ENCODE results near the gene TSPAN17.
"Not testable (repeated sequence)": the region's sequence is repeated elsewhere in the genome, so short reads cannot be mapped to it uniquely, and the experiment has no call there.

Gene TSPAN17

GRCh38 chr5:176647030-176647842 lies at the start of gene TSPAN17:
Gene TSPAN17 (plus strand): TSS chr5:176647484. CDS start chr5:176647616, 132 bp downstream.
- peak; percentile 99 to 100 for DNase-seq
- TF ChIP-seq GATA1 (IDR thresholded peaks at IDR 0.05; ENCODE audit: low read depth, low read length) (no peak), POLR2A (IDR thresholded peaks at IDR 0.05; ENCODE audit: low read length) (peak; percentile 78)

- DNase-seq = not testable (repeated sequence)
These were observed 47.4 kb upstream of the TSPAN17 start for GRCh38 chr5:176599749-176600430.

GRCh38 chr5:176601901-176602482 lies 45.3 kb upstream of the TSPAN17 start:
- TF ChIP-seq GATA1 (IDR thresholded peaks at IDR 0.05; ENCODE audit: low read depth, low read length) (no peak), POLR2A (IDR thresholded peaks at IDR 0.05; ENCODE audit: low read length) (no peak)
- no peak for DNase-seq

- no peak for DNase-seq
- no peak for TF ChIP-seq GATA1 (IDR thresholded peaks at IDR 0.05; ENCODE audit: low read depth, low read length)
- TF ChIP-seq POLR2A (IDR thresholded peaks at IDR 0.05; ENCODE audit: low read length) = no peak
These were observed 44.2 kb upstream of the TSPAN17 start for GRCh38 chr5:176603091-176603490.

- peak in 1 of 2 experiments; percentile 27 for DNase-seq
- TF ChIP-seq POLR2A (IDR thresholded peaks at IDR 0.05; ENCODE audit: low read length) = no peak
- no peak for TF ChIP-seq GATA1 (IDR thresholded peaks at IDR 0.05; ENCODE audit: low read depth, low read length)
These were observed 41.3 kb upstream of the TSPAN17 start for GRCh38 chr5:176606032-176606431.

GRCh38 chr5:176606875-176607274 lies 40.4 kb upstream of the TSPAN17 start:
- TF ChIP-seq GATA1 (IDR thresholded peaks at IDR 0.05; ENCODE audit: low read depth, low read length) (no peak), POLR2A (IDR thresholded peaks at IDR 0.05; ENCODE audit: low read length) (no peak)
- DNase-seq = no peak

GRCh38 chr5:176608142-176608705 lies 39.1 kb upstream of the TSPAN17 start:
- no peak for DNase-seq
- TF ChIP-seq POLR2A (IDR thresholded peaks at IDR 0.05; ENCODE audit: low read length) = no peak
- no peak for TF ChIP-seq GATA1 (IDR thresholded peaks at IDR 0.05; ENCODE audit: low read depth, low read length)

- no peak for TF ChIP-seq POLR2A (IDR thresholded peaks at IDR 0.05; ENCODE audit: low read length)
- no peak for TF ChIP-seq GATA1 (IDR thresholded peaks at IDR 0.05; ENCODE audit: low read depth, low read length)
- peak; percentile 16 to 35 for DNase-seq
These were observed 38.2 kb upstream of the TSPAN17 start for GRCh38 chr5:176608937-176609723.

GRCh38 chr5:176609724-176610434 lies 37.4 kb upstream of the TSPAN17 start, which contains the start of gene GPRIN1:
Gene GPRIN1 (minus strand): TSS chr5:176610156. CDS start chr5:176599834, 10,322 bp downstream.
- TF ChIP-seq POLR2A (IDR thresholded peaks at IDR 0.05; ENCODE audit: low read length) = no peak
- TF ChIP-seq GATA1 (IDR thresholded peaks at IDR 0.05; ENCODE audit: low read depth, low read length) = no peak
- peak; percentile 63 to 78 for DNase-seq

GRCh38 chr5:176610435-176610773 lies 36.9 kb upstream of the TSPAN17 start:
- no peak for DNase-seq
- no peak for TF ChIP-seq POLR2A (IDR thresholded peaks at IDR 0.05; ENCODE audit: low read length)
- TF ChIP-seq GATA1 (IDR thresholded peaks at IDR 0.05; ENCODE audit: low read depth, low read length) = no peak

- peak; percentile 73 to 77 for DNase-seq
- TF ChIP-seq GATA1 (IDR thresholded peaks at IDR 0.05; ENCODE audit: low read depth, low read length) (no peak), POLR2A (IDR thresholded peaks at IDR 0.05; ENCODE audit: low read length) (no peak)
These were observed 35.8 kb upstream of the TSPAN17 start for GRCh38 chr5:176611435-176611834.

- TF ChIP-seq GATA1 (IDR thresholded peaks at IDR 0.05; ENCODE audit: low read depth, low read length) (no peak), POLR2A (IDR thresholded peaks at IDR 0.05; ENCODE audit: low read length) (no peak)
- DNase-seq = no peak
These were observed 35.3 kb upstream of the TSPAN17 start for GRCh38 chr5:176612008-176612407.

- no peak for TF ChIP-seq GATA1 (IDR thresholded peaks at IDR 0.05; ENCODE audit: low read depth, low read length)
- TF ChIP-seq POLR2A (IDR thresholded peaks at IDR 0.05; ENCODE audit: low read length) = no peak
- no peak for DNase-seq
These were observed 34.4 kb upstream of the TSPAN17 start for GRCh38 chr5:176612855-176613254.
